CD14-positive monocyte (primary cell): ENCODE measurements around the gene BDKRB2. TPM values are rescaled to one million over a fixed set of nuclear protein-coding genes. Genes with fewer than 3 reads are reported as not detected.

Experiments
- DNase-seq, 3 donors: peaks; one replicate each; pipeline ENCODE4 v3.0.0-alpha.2; 2011 to 2022
- H2AFZ ChIP-seq: 2 replicates; pipeline ENCODE4 v1.6.0; 2012; ENCODE audit warnings: mild to moderate bottlenecking, low read depth, low read length, inconsistent platforms; ENCODE audit not compliant: insufficient read depth, poor library complexity, severe bottlenecking
- H3K27ac ChIP-seq, 2 donors: 1 replicate in 1 of 2; 2 replicates in 1 of 2; pipeline ENCODE4 v1.5.1; 2012 to 2013; ENCODE audit warnings: low read length in 2 of 2, control low read depth in 1 of 2, inconsistent platforms in 1 of 2, low read depth in 1 of 2, mild to moderate bottlenecking in 1 of 2
- H3K27me3 ChIP-seq, 2 donors: one replicate each; pipeline versions ENCODE4 v1.6.0 to v1.6.1; 2011 to 2013; ENCODE audit warnings: low read length in 2 of 2; ENCODE audit not compliant: control insufficient read depth in 2 of 2, insufficient read depth in 2 of 2
- H3K36me3 ChIP-seq, 2 donors: replicated peaks in 1 of 2; 1 replicate in 1 of 2; 2 replicates in 1 of 2; pipeline versions ENCODE4 v1.5.1 to v1.6.1; 2012 to 2013; ENCODE audit warnings: low read length in 2 of 2, control low read depth in 1 of 2, inconsistent platforms in 1 of 2, mild to moderate bottlenecking in 1 of 2; ENCODE audit not compliant: insufficient read depth in 2 of 2, control insufficient read depth in 1 of 2
- H3K4me1 ChIP-seq, 2 donors: 1 replicate in 1 of 2; 2 replicates in 1 of 2; pipeline versions ENCODE4 v1.5.1 to v1.6.1; 2012 to 2013; ENCODE audit warnings: low read length in 2 of 2, control low read depth in 1 of 2, inconsistent platforms in 1 of 2, mild to moderate bottlenecking in 1 of 2, moderate library complexity in 1 of 2; ENCODE audit not compliant: insufficient read depth in 2 of 2, control insufficient read depth in 1 of 2
- H3K4me2 ChIP-seq: replicated peaks from 2 replicates; pipeline ENCODE3; 2012; ENCODE audit warnings: low read length, moderate library complexity, mild to moderate bottlenecking; ENCODE audit not compliant: poor library complexity, severe bottlenecking; ENCODE audit errors: extremely low read depth
- H3K4me3 ChIP-seq, 3 experiments: fragments of 200-600 bp in 1 of 3; sonication (generic) in 1 of 3; replicated peaks in 1 of 3; 1 replicate in 2 of 3; 2 replicates in 1 of 3; pipeline ENCODE4 v1.5.1; 2011 to 2013; ENCODE audit warnings: low read length in 3 of 3, mild to moderate bottlenecking in 3 of 3, control low read depth in 2 of 3, low read depth in 2 of 3, inconsistent platforms in 1 of 3, moderate library complexity in 1 of 3
- H3K79me2 ChIP-seq: 2 replicates; pipeline ENCODE4 v1.6.0; 2012; ENCODE audit warnings: mild to moderate bottlenecking, control low read depth, inconsistent platforms, low read length, moderate library complexity; ENCODE audit not compliant: insufficient read depth
- H3K9ac ChIP-seq: 2 replicates; pipeline ENCODE4 v1.6.0; 2017; ENCODE audit warnings: low read length, mild to moderate bottlenecking; ENCODE audit not compliant: insufficient read depth, poor library complexity, severe bottlenecking
- H3K9me3 ChIP-seq, 2 donors: replicated peaks in 1 of 2; 1 replicate in 1 of 2; 2 replicates in 1 of 2; pipeline versions ENCODE4 v1.5.1 to v1.6.1; 2012 to 2013; ENCODE audit warnings: low read length in 2 of 2, control low read depth in 1 of 2; ENCODE audit not compliant: control insufficient read depth in 1 of 2, insufficient read depth in 1 of 2
- H4K20me1 ChIP-seq: 2 replicates; pipeline ENCODE4 v1.6.0; 2012; ENCODE audit warnings: mild to moderate bottlenecking, low read length, control low read depth, moderate library complexity; ENCODE audit not compliant: insufficient read depth
- H3K27ac Mint-ChIP-seq, 7 donors: one replicate each; pipeline ENCODE4 v1.8.0; 2020; ENCODE audit warnings: mild to moderate bottlenecking in 7 of 7, mixed read lengths in 7 of 7, moderate library complexity in 6 of 7, inconsistent platforms in 2 of 7
- H3K27me3 Mint-ChIP-seq, 3 donors: one replicate each; pipeline ENCODE4 v1.8.0; 2021 to 2022; ENCODE audit warnings: low read depth in 3 of 3, mild to moderate bottlenecking in 3 of 3, mixed read lengths in 3 of 3, moderate library complexity in 3 of 3, inconsistent platforms in 1 of 3
- H3K36me3 Mint-ChIP-seq, 2 donors: one replicate each; pipeline ENCODE4 v1.8.0; 2020; ENCODE audit warnings: mixed read lengths in 2 of 2, inconsistent platforms in 1 of 2, mild to moderate bottlenecking in 1 of 2
- H3K4me1 Mint-ChIP-seq: one replicate; pipeline ENCODE4 v1.8.0; 2020; ENCODE audit warnings: mild to moderate bottlenecking, mixed read lengths
- H3K4me3 Mint-ChIP-seq, 2 donors: one replicate each; pipeline ENCODE4 v1.8.0; 2020; ENCODE audit warnings: mild to moderate bottlenecking in 2 of 2, mixed read lengths in 2 of 2, moderate library complexity in 1 of 2
- H3K9me3 Mint-ChIP-seq, 7 donors: one replicate each; pipeline ENCODE4 v1.8.0; 2020 to 2022; ENCODE audit warnings: mixed read lengths in 7 of 7, mild to moderate bottlenecking in 6 of 7, moderate library complexity in 6 of 7, inconsistent platforms in 2 of 7
- CTCF ChIP-seq: fragments of 200-600 bp; IDR thresholded peaks from one replicate; pipeline ENCODE4 v1.8.0; 2022; ENCODE audit warnings: antibody characterized with exemption, mild to moderate bottlenecking
- WGBS: methylation state at CpG from one replicate; pipeline ENCODE4 v1.1.5; 2013; ENCODE audit warnings: missing lambda C conversion rate; ENCODE audit not compliant: insufficient coverage; 5-methylcytosine and 5-hydroxymethylcytosine counted together
- intact Hi-C, 2 donors: fragments of 100-400 bp; cut with micrococcal nuclease; formaldehyde crosslinking; loops; one replicate each; pipeline versions ENCODE4 v1.15.0 to v1.15.1; 2023
- polyA plus RNA-seq, 3 donors: library from polyadenylated mRNA; depleted of rRNA in 1 of 3; unstranded in 2 of 3; stranded (reverse) in 1 of 3; fragments of 300-500 nt in 2 of 3; fragments of >200 nt in 1 of 3; fragmentation: Illumina TruSeq in 2 of 3; gene quantifications; 1 replicate in 2 of 3; 2 replicates in 1 of 3; pipeline ENCODE4 v1.2.3, GENCODE V29; 2012 to 2021

The BDKRB2 gene
- polyA plus RNA-seq, 3 donors: not detected

- peaks cover 2% of the 10 kb centered on the region for H3K4me1 Mint-ChIP-seq
- Histone ChIP-seq H3K36me3 (no peaks in the 10 kb centered on the region), H3K27ac (no peak overlapping the region), H3K79me2 (no peaks in the 10 kb centered on the region), H3K4me3 (no peak overlapping the region), H4K20me1 (no peaks in the 10 kb centered on the region), H3K4me1 (no peaks in the 10 kb centered on the region), H2AFZ (no peak overlapping the region), H3K9me3 (no peaks in the 10 kb centered on the region), H3K9ac (no peak overlapping the region), H3K27me3 (no peaks in the 10 kb centered on the region), H3K4me2 (no peak overlapping the region)
- no peak overlapping the region for H3K4me3 Mint-ChIP-seq
- no peaks in the 10 kb centered on the region for H3K36me3 Mint-ChIP-seq
- intact Hi-C loops: no loop called here
- no peak overlapping the region for H3K27ac Mint-ChIP-seq
- no peak for DNase-seq
- peaks cover 6 to 25% (median 7%) of the 10 kb centered on the region in 3 donors for H3K27me3 Mint-ChIP-seq
- no peak for TF ChIP-seq CTCF
- peaks cover 0 to 4% (median 0%) of the 10 kb centered on the region in 7 donors for H3K9me3 Mint-ChIP-seq
- 58% methylated on average over 6 of the region's 9 CpGs for WGBS
Measured at GRCh38 chr14:96187216-96188031, 17.2 kb upstream of the BDKRB2 start.

- no peaks in the 10 kb centered on the region for H4K20me1 ChIP-seq
- TF ChIP-seq CTCF: no peak
- no peaks in the 10 kb centered on the region for H3K4me1 ChIP-seq
- Mint-ChIP-seq H3K4me3 (no peak overlapping the region), H3K36me3 (no peaks in the 10 kb centered on the region), H3K9me3 (peaks cover 0 to 4% (median 0%) of the 10 kb centered on the region in 7 donors), H3K27me3 (peaks cover 6 to 32% (median 13%) of the 10 kb centered on the region in 3 donors), H3K27ac (peak overlapping the region in 2 of 7 donors; percentile 19 to 40), H3K4me1 (peaks cover 2% of the 10 kb centered on the region)
- no peaks in the 10 kb centered on the region for H3K27me3 ChIP-seq
- no peak overlapping the region for H3K9ac ChIP-seq
- no peaks in the 10 kb centered on the region for H3K9me3 ChIP-seq
- no peak overlapping the region for H3K4me3 ChIP-seq
- no peak overlapping the region for H3K4me2 ChIP-seq
- intact Hi-C loops: no loop called here
- no peak overlapping the region for H3K27ac ChIP-seq
- 26% methylated on average over 8 of the region's 11 CpGs for WGBS
- no peak overlapping the region for H2AFZ ChIP-seq
- no peaks in the 10 kb centered on the region for H3K36me3 ChIP-seq
- no peaks in the 10 kb centered on the region for H3K79me2 ChIP-seq
- no peak for DNase-seq
Measured at GRCh38 chr14:96189281-96189711, 15.3 kb upstream of the BDKRB2 start.
